ENCODE measurements around the gene CFAP97.
"Not testable (repeated sequence)": the region's sequence is repeated elsewhere in the genome, so short reads cannot be mapped to it uniquely, and the experiment has no call there.

Gene CFAP97

GRCh38 chr4:185138161-185138560 is 65.6 kb downstream of the CFAP97 start:
- no peak for DNase-seq

DNA sequence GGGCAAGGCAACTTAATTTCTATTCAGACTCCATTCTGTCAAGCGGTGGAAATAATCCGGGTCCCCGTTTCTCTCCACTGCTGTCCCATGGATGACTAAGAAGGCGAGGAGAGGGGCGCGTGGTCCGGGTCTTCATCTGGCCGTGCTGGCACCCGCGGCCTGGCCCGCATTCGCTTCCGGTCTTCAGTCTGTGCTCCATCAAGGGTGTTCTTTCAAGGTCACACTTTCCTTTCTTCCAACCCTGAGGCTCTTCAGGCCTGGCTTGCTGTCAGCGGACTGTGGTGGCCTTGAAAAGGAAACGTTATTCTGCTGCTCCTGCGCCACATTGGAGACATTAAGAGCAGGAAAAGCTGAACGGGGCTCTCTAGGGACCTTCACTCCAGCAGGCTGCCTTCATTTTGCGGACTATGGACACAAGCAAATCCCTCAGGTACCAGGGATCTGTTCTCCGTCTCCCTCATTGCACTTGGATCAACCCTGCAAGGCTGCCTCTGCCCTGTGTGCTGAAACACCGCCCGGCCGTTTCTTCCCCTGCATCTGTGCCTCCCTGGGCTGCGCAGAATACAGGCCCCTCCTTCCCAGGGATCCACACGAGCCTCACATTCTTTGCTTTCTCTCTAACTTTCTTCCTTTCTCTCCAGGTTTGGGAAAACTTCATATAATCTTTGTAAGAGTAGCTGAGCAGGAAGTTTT is 66.4 kb downstream of the CFAP97 start:
- DNase-seq = no peak

DNA sequence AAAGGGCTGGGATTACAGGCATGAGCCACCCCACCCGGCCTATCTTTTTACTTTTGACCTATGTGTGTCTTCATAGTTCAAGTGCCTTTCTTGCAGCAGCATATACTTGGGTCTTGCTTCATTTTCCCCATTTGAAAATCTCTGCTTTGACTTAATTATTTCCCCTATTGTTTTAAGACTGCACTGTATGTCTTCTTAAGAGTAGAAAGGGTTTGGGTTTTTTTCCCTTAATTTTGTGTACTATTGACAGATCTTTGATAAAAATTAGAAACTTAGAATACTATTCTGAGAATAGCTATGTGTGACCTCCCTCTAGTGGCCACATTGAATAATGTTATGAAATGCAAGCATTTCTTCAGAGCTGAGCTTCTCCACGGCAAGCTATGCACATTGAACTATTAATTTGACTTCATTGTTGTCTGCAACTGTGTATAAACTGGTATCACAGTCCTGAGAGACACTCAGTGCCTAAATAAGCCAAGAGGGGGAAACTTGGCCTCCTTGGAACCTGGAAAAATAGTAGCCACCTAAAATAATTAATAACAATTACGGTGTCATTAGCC is 69.4 kb downstream of the CFAP97 start:
- DNase-seq = peak; percentile 48

- DNase-seq = no peak
Observed at GRCh38 chr4:185128272-185129119, 75.3 kb downstream of the CFAP97 start.

DNA sequence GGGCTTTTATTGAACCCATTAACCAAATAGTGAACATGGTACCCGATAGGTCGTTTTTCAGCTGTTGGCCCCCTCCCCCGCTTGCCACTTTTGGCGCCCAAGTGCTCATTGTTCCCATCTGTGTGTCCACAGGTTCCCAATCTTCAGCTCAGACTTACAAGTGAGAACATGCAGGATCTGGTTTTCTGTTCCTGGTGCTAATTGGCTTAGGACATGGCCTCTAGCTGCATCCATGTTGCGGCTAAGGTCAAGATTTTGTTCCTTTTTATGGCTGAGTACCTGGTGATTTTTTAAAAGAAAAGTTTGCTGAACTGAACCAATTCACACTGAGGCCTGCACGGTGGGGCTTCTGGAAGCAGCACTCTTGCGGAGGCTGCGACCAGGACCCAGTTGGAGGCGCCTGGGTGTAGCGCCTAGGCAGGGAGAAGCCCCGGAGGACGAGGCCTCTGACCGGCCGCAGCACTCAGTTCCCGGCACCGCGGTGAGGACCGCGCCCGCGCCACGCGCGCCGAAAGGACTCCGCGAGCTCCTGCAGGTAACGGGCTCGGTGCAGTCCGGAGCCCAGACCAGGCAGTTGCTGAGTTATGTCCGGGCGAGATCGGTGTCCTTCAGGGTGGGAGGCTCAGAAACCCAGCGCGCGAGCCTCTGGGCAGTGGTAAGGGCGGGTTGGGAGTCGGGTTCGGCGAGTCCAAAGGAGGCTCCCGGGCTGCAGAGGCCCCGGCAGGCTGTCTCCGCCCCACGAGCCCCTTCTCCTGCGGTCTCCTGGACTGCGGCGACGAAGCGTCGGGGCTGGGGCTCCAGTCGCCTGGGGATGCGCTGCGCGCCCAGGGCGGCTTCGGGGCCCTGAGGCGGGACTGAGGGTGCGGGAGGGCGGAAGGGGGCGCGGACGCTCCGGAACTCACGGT is 76.5 kb downstream of the CFAP97 start:
- DNase-seq = peak; percentile 11

GRCh38 chr4:185124006-185124405 is 79.8 kb downstream of the CFAP97 start:
- DNase-seq = no peak

DNA sequence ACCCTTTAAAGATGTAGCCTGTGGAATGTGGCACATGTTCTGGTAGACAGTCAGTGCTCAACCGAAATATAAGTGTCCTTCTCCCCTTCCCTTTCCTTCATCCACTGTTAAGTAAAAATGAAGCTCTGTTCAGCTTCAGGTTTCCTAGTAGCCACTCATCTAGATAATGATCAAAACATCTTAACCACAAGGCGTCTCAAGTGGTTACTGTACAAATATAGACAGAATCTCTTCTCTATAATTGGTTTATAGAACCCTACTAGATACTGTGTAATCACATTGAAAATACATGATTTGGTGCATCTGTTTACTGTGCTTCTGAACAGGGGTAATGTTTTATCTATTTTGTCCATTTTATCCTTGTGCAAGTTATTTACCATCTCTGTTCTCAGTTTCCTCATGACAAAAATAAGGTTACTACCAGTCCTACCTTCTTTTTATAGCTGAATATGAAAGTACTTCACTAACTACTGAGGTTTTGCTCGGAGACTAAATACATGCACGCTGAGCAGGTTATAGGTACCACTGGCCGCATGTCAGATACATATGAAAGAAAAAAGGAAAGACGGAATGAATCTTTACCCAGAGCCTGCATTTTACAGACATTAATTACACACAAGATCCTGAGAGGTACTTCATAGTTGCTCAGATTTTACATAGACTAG is 81.0 kb downstream of the CFAP97 start:
- no peak for DNase-seq

DNA sequence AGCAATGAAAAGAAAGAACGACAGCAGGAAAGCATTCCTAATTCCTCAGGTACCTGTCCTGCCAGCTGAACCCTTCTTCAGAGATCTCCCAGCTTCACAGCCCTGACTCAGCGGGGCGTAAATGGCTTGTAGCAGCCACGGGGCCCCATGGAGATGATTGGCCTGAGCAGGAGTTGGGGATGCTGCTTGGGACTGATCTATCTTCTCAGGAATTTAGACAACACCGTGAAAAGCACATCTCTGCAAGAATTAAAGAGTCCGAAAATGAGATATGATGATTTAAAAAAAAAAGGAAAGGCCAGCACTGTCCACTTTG is 83.2 kb downstream of the CFAP97 start:
- no peak for DNase-seq

DNA sequence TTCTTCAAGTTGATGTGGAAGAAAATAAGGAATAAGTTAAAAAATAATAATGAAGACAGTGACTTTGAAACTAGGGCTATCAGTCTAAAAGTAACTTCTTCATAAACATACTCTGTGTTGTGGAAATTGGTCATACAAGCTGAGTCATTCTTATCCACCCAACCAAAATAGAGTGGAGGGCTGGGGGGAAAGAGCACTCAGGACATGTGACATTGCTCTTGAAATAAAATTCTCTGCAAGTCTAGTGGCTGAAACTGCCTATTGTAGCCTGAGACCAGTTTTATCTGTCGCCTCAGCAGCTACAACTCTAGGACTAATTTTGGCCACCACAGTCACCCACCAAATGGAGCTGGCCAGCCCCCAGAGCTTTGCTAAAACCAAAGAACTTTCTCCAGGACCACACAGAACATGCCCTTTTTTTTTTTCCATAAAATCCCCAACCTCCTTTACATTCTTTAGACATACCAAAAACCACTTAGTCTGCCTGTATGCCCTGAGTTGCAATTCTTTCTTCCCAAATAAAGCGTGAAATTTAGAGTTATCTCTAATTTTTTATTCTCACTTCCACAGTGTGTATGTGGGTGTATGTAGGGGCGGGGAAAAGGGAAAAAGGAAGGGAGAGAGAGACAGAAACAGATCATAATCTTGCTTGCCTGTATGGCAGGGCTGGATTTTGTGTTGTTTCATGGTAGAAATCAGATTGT is 83.7 kb downstream of the CFAP97 start:
- peak; percentile 40 for DNase-seq

DNA sequence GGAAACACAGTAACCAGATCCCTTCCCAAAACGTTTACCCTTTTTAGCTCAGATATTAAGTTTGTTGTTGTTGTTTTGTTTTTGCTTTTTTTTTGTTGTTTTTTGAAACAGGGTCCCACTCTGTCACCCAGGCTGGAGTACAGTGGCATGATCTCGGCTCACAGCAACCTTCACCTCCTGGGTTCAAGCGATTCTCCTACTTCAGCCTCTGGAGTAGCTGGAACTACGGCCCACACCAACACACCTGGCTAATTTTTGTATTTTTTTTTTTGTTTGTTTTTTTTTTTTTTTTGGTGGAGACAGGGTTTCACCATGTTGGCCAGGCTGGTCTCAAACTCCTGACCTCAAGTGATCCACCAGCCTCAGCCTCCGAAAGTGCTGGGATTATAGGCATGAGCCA is 84.3 kb downstream of the CFAP97 start:
- DNase-seq = not testable (repeated sequence)

- no peak for DNase-seq
Observed at GRCh38 chr4:185118876-185119275, 84.9 kb downstream of the CFAP97 start.

DNA sequence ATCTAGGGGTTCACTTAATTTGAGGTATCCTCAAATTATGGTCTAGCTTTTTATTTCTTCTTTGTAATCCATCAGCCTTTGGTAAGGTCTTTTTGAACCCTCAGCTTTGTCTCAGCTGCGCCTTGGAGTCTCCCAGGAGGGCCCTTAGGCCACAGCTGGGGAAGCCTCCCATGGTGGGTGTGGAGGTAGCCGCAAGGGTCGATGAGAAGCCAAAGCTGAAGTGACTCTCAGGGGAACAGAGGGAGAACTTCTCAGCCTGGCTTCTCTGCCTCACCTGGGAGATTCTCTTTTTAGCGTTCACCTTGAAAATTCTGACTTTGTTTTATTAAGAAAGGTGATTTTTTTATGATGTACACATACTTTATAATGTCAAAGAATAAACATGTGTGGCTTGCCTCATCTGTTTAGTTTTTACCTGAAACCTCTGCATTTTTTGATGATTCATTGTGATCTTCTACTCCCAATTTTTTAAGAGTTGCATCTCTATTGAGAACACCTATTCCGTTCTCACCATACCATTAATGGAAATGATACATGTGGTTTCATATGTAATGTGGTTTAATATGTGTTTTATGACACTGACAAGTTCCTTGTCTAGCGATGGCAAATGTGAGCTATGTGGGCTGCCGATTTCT is 86.4 kb downstream of the CFAP97 start:
- DNase-seq = no peak

DNA sequence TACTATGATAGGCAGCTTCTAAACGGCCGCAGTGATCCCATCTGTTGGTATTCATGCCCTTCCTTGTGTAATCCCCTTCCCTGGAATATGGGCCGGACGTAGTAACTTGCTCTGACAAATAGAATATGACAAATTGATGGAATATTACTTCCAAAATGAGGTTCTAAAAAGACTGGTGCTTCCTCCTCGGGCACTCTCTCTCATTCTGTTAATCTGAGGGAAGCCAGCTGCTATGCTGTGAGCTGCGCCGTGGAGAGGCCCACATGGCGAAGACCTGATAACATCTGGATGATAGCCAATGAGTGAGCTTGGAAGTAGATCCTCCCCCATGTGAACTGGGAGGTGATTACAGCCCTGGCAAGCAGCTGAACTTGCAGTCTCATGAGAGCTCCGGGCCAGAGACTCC is 88.0 kb downstream of the CFAP97 start:
- peak; percentile 46 for DNase-seq

DNA sequence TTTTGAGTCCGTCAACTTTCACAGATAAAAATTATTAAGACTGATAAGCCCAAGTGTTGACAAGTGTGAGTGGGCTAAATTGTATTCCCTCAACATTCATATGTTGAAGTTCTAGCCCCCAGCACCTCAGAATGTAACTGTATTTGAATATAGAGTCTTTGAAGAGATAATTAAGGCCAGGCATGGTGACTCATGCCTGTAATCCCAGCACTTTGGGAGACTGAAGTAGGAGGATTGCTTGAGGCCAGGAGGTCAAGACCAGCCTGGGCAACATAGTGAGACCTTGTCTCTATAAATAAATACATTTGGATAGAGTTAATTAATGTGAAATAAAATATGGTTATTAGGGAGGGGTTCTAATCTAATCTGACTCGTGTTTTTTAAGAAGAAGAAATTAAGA is 90.5 kb downstream of the CFAP97 start:
- DNase-seq = peak; percentile 29

DNA sequence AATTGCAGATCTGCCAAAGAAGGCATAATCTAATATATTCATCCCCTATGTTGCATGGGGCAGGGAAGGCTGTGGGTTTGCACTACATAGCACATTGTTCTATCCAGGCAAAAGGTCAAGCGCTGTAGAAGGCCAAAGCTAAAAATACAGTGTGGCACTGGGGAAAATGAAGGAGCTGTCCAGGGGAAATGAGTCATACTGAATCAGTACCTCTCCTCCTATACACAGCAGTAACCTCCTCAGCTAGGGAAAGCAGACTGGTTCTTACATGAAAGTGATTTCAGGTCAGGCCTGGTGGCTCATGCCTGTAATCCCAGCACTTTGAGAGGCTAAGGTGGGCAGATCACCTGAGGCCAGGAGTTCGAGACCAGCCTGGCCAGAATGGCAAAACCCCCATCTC is 91.7 kb downstream of the CFAP97 start:
- DNase-seq = peak; percentile 90

- no peak for DNase-seq
Observed at GRCh38 chr4:185110375-185110823, 93.4 kb downstream of the CFAP97 start.

DNA sequence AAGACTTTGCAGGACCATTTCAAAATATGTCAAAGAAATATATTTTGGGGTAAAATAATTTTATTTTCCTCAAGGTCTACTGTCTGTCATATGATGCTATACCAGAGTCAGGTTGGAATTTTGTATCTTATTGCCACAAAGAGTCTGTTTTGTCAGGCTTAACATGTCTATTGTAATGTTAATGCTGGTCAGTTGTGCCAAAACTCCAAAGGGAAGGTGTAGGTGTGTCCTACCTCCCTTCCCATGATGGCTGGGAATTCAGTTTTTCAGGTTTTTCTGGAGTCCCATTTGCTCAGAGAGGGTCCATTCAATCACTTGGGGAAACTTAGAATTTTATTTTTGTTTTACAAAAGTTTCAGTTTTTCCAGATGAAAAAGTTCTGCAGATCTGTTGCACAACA is 94.1 kb downstream of the CFAP97 start:
- no peak for DNase-seq

Measured in fibroblast of skin of back (primary cell).